Keratinocyte (primary cell): Measurements from ENCODE around the gene GPATCH4.

Source experiments
- CTCF ChIP-seq, 3 experiments: IDR thresholded peaks in 1 of 3; conservative IDR thresholded peaks in 1 of 3; optimal IDR thresholded peaks in 1 of 3; 2 replicates in 2 of 3; 3 replicates in 1 of 3; pipeline versions ENCODE3 to v1.5.1; 2011; ENCODE audit warnings: low read length in 3 of 3, mild to moderate bottlenecking in 3 of 3, moderate library complexity in 2 of 3, control low read depth in 1 of 3, inconsistent platforms in 1 of 3; ENCODE audit not compliant: insufficient read depth in 2 of 3; ENCODE audit errors: extremely low read depth in 1 of 3
- EZH2 ChIP-seq: IDR thresholded peaks from one replicate; pipeline ENCODE4 v1.6.1; 2012; ENCODE audit warnings: inconsistent platforms, mild to moderate bottlenecking, low read length, moderate library complexity

DNA sequence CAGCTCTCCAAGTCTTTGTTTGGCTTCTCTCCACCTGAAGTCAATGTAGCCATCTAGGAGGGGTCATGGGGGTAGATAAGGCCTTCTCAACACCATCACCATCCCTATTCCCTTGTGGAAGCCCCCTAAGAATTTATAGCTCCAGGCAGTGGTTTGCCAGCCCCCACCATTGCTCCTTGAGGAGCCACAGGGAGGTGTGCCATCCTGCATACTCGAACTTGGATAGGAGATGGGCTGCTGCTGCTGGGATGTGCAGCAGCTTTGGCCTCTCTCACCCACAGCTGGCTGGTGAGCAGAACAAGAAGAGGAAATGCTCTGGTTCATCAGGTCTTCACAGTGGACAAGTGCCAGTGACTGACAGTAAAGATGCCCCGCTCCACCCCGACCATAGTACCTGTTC lies 4.9 kb downstream of the GPATCH4 start:
- TF ChIP-seq CTCF (optimal IDR thresholded peaks at IDR 0.05 in 1 of 3, IDR thresholded peaks at IDR 0.05 in 1 of 3, conservative IDR thresholded peaks at IDR 0.05 in 1 of 3; ENCODE audit: extremely low read depth in 1 of 3, insufficient read depth in 2 of 3, low read length in 3 of 3) (no peak), EZH2 (no peak)
